A549 treated with CORT108297 at 1 μM for 4 hours (cell line): ENCODE data around the gene TAS2R8. TPM values are rescaled to one million over a fixed set of nuclear protein-coding genes. Genes with fewer than 3 reads are reported as not detected.

Experiments
- total RNA-seq: library from RNA; stranded (reverse); fragments of 200-300 nt; extraction: Qiagen RNA extraction; gene quantifications from 5 replicates; pipeline ENCODE4 v1.2.3, GENCODE V29; 2022

The TAS2R8 gene
- total RNA-seq = not detected in 5 replicates

GRCh38 chr12:10807186-10807585 lies at the start of gene TAS2R8:
Gene TAS2R8, minus strand, starts transcription at chr12:10807286. Its CDS starts 306 bp downstream, at chr12:10806980.

GRCh38 chr12:10849425-10849878 lies 42.4 kb upstream of the TAS2R8 start, which contains the start of gene PRR4:
Gene PRR4, minus strand, starts transcription at chr12:10849475. Its CDS starts 38 bp downstream, at chr12:10849437.

DNA sequence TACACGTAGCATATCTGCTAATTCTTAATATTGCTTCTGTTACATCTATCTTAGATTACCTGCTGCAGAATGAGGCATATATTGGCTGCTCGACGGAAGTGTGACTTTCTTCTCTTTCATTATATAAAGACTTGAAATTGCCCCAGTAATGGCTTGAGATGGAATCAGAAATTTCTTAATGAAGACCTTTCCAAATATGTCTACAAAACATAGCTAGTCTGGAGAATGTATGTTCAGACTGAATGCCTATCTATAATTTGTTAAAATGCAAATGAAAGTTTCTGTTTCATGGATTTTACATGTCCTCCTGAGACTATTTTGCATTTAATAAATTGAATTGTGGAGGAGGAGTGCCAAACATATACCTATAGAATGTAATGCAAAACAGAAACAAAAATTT lies 19.2 kb upstream of the TAS2R8 start, which contains the start of gene TAS2R10:
Gene TAS2R10 (minus strand): TSS at position 101 of the 400 bp plus-strand sequence. CDS start 89 bp downstream, at position 12.

GRCh38 chr12:10810068-10810467 lies 3.0 kb upstream of the TAS2R8 start, which contains the start of gene TAS2R9:
Gene TAS2R9, minus strand, starts transcription at chr12:10810168. Its CDS starts 93 bp downstream, at chr12:10810075.

GRCh38 chr12:10802587-10802986 lies 4.5 kb downstream of the TAS2R8 start, which contains the start of gene TAS2R7:
Gene TAS2R7, minus strand, starts transcription at chr12:10802627. Its CDS starts 57 bp downstream, at chr12:10802570.

Other genes starting within 250 kb of the TAS2R8 start
- gene MAGOHB, start 193.7 kb downstream of the TAS2R8 start, total RNA-seq = 49.6 to 60.7 TPM (median 53.5 TPM) in 5 replicates
- 0.14 to 0.43 TPM (median 0.23 TPM) in 5 replicates for gene STYK1, start 133.2 kb downstream of the TAS2R8 start, total RNA-seq
- 242 to 284 TPM (median 259 TPM) in 5 replicates for gene YBX3, start 84.0 kb downstream of the TAS2R8 start, total RNA-seq
- not detected in 5 replicates for gene TAS2R7, start 4.7 kb downstream of the TAS2R8 start, total RNA-seq
- not detected in 5 replicates for gene TAS2R9, start 2.9 kb upstream of the TAS2R8 start, total RNA-seq
- gene TAS2R10, start 19.1 kb upstream of the TAS2R8 start, total RNA-seq = 0.11 to 0.17 TPM in 2 of 5 replicates, not detected in the others
- 1.6 to 2.9 TPM (median 2.6 TPM) in 5 replicates for gene PRR4, start 42.2 kb upstream of the TAS2R8 start, total RNA-seq
- gene PRH1, start 77.0 kb upstream of the TAS2R8 start, total RNA-seq = 1.7 to 4.2 TPM (median 2.7 TPM) in 5 replicates
- gene TAS2R13, start 102.3 kb upstream of the TAS2R8 start, total RNA-seq = not detected in 5 replicates
- 0.16 to 0.47 TPM in 2 of 5 replicates, not detected in the others for gene PRH2, start 122.0 kb upstream of the TAS2R8 start, total RNA-seq
- 0.30 to 0.96 TPM (median 0.58 TPM) in 5 replicates for gene TAS2R14, start 132.0 kb upstream of the TAS2R8 start, total RNA-seq
- not detected in 5 replicates for gene TAS2R50, start 179.6 kb upstream of the TAS2R8 start, total RNA-seq
- 0.07 to 0.13 TPM (median 0.10 TPM) in 5 replicates for gene TAS2R20, start 191.0 kb upstream of the TAS2R8 start, total RNA-seq
- gene TAS2R19, start 215.3 kb upstream of the TAS2R8 start, total RNA-seq = 0.18 TPM in 1 of 5 replicates, not detected in the others
- 0.13 to 0.28 TPM (median 0.17 TPM) in 3 of 5 replicates, not detected in the others for gene TAS2R31, start 224.1 kb upstream of the TAS2R8 start, total RNA-seq